IMR-90 (cell line): ENCODE measurements around the gene MYL4. TPM values are rescaled to one million over a fixed set of nuclear protein-coding genes. Genes with fewer than 3 reads are reported as not detected.
A peak's percentile ranks its signal among the peaks of the same experiment; 100 is the strongest.

Source experiments
- ATAC-seq: fragments of 200-7000 bp; cut with Tn5 transposase; 2 replicates; pipeline ENCODE4 v1.9.1; 2020; ENCODE audit warnings: low read depth, mild to moderate bottlenecking, moderate library complexity
- BruUV-seq: library from RNA; stranded (reverse); fragments of 400-500 nt; replicated peaks from 2 replicates; lab custom pipeline; 2021; lab: Mats Ljungman, UMichigan
- CTCF ChIA-PET: fragments of 300-600 bp; formaldehyde crosslinking; extraction: SDS; loops from one replicate; lab custom pipeline; 2021; ENCODE audit warnings: antibody characterized with exemption; lab: Yijun Ruan, JAX
- POLR2A ChIA-PET: fragments of 300-600 bp; sonication (Branson Sonifier 250); formaldehyde crosslinking; loops from one replicate; lab custom pipeline; 2022; ENCODE audit warnings: antibody characterized with exemption; ENCODE audit not compliant: unreplicated experiment; lab: Charles Lee
- DNase-seq: peaks from one replicate; pipeline ENCODE4 v3.0.0; 2013
- H2AFZ ChIP-seq: replicated peaks from 2 replicates; pipeline ENCODE3; 2013; ENCODE audit warnings: low read length, mild to moderate bottlenecking; ENCODE audit not compliant: poor library complexity
- H2AK5ac ChIP-seq: 2 replicates; pipeline ENCODE4 v1.6.1; 2013; ENCODE audit warnings: low read depth, low read length, inconsistent platforms
- H2AK9ac ChIP-seq: replicated peaks from 2 replicates; pipeline ENCODE3; 2013; ENCODE audit warnings: mild to moderate bottlenecking, low read depth, low read length, moderate library complexity; ENCODE audit not compliant: poor library complexity
- H2BK120ac ChIP-seq: 2 replicates; pipeline ENCODE4 v1.6.1; 2013; ENCODE audit warnings: low read depth, low read length, inconsistent platforms
- H2BK15ac ChIP-seq: 3 replicates; pipeline ENCODE4 v1.6.1; 2013; ENCODE audit warnings: low read depth, low read length, inconsistent platforms
- H2BK20ac ChIP-seq: 2 replicates; pipeline ENCODE4 v1.6.1; 2013; ENCODE audit warnings: low read depth, mild to moderate bottlenecking, inconsistent platforms, low read length, moderate library complexity
- H2BK5ac ChIP-seq: 2 replicates; pipeline ENCODE4 v1.6.1; 2013; ENCODE audit warnings: mild to moderate bottlenecking, low read depth, low read length, inconsistent platforms; ENCODE audit not compliant: poor library complexity, severe bottlenecking
- H3K14ac ChIP-seq: replicated peaks from 2 replicates; pipeline ENCODE4 v1.6.1; 2013; ENCODE audit warnings: low read depth, low read length, inconsistent platforms
- H3K18ac ChIP-seq: 2 replicates; pipeline ENCODE4 v1.6.1; 2013; ENCODE audit warnings: low read depth, low read length, control low read depth
- H3K23ac ChIP-seq: 2 replicates; pipeline ENCODE4 v1.6.1; 2013; ENCODE audit warnings: low read depth, low read length, inconsistent platforms
- H3K27ac ChIP-seq: 2 replicates; pipeline ENCODE4 v1.5.1; 2013; ENCODE audit warnings: mild to moderate bottlenecking, control low read depth, low read length; ENCODE audit not compliant: insufficient read depth
- H3K27me3 ChIP-seq: 2 replicates; pipeline ENCODE4 v1.6.1; 2013; ENCODE audit warnings: low read length; ENCODE audit not compliant: control insufficient read depth, insufficient read depth
- H3K36me3 ChIP-seq: 2 replicates; pipeline ENCODE4 v1.6.1; 2013; ENCODE audit warnings: low read length, mixed read lengths; ENCODE audit not compliant: control insufficient read depth, insufficient read depth
- H3K4ac ChIP-seq: 2 replicates; pipeline ENCODE4 v1.6.1; 2013; ENCODE audit warnings: low read depth, low read length, inconsistent platforms
- H3K4me1 ChIP-seq: 2 replicates; pipeline ENCODE4 v1.6.1; 2013; ENCODE audit warnings: low read length, mixed read lengths; ENCODE audit not compliant: control insufficient read depth, insufficient read depth
- H3K4me2 ChIP-seq: 2 replicates; pipeline ENCODE4 v1.6.1; 2013; ENCODE audit warnings: low read depth, mild to moderate bottlenecking, control low read depth, low read length, moderate library complexity
- H3K4me3 ChIP-seq: 2 replicates; pipeline ENCODE4 v1.5.1; 2013; ENCODE audit warnings: low read depth, mild to moderate bottlenecking, control low read depth, low read length, moderate library complexity; ENCODE audit not compliant: insufficient read depth
- H3K56ac ChIP-seq: 2 replicates; pipeline ENCODE4 v1.6.1; 2013; ENCODE audit warnings: low read length, inconsistent platforms; ENCODE audit not compliant: insufficient read depth; ENCODE audit errors: extremely low read depth
- H3K79me1 ChIP-seq, 2 experiments: 2 replicates each; pipeline ENCODE4 v1.6.1; 2013; ENCODE audit warnings: low read length in 2 of 2, inconsistent platforms in 1 of 2, low read depth in 1 of 2
- H3K9ac ChIP-seq: 2 replicates; pipeline ENCODE4 v1.6.1; 2013; ENCODE audit warnings: low read depth, low read length, control low read depth
- H3K9me1 ChIP-seq: 2 replicates; pipeline ENCODE4 v1.6.1; 2013; ENCODE audit warnings: low read length, inconsistent platforms; ENCODE audit not compliant: insufficient read depth
- H3K9me3 ChIP-seq: 2 replicates; pipeline ENCODE4 v1.6.1; 2013; ENCODE audit warnings: low read length; ENCODE audit not compliant: control insufficient read depth, insufficient read depth
- H4K20me1 ChIP-seq: 2 replicates; pipeline ENCODE4 v1.6.1; 2013; ENCODE audit warnings: low read length, inconsistent platforms; ENCODE audit not compliant: insufficient read depth
- H4K5ac ChIP-seq: 2 replicates; pipeline ENCODE4 v1.6.1; 2013; ENCODE audit warnings: mild to moderate bottlenecking, low read depth, low read length, control low read depth
- H4K8ac ChIP-seq, 2 experiments: 2 replicates each; pipeline ENCODE4 v1.6.1; 2013; ENCODE audit warnings: low read depth in 2 of 2, low read length in 2 of 2, control low read depth in 1 of 2, inconsistent platforms in 1 of 2
- H4K91ac ChIP-seq: 2 replicates; pipeline ENCODE4 v1.6.1; 2013; ENCODE audit warnings: low read depth, low read length, inconsistent platforms; ENCODE audit not compliant: insufficient read depth
- BHLHE40 ChIP-seq: fragments of 150-350 bp; IDR thresholded peaks from 2 replicates; pipeline ENCODE4 v1.6.1; 2016; ENCODE audit warnings: mild to moderate bottlenecking, low read depth, low read length
- CHD1 ChIP-seq: IDR thresholded peaks from 2 replicates; pipeline ENCODE4 v1.6.1; 2012; ENCODE audit warnings: low read depth, low read length, improper control_type of control experiment
- MXI1 ChIP-seq: IDR thresholded peaks from 2 replicates; pipeline ENCODE4 v1.6.1; 2012; ENCODE audit warnings: low read depth, mild to moderate bottlenecking, low read length, moderate library complexity, borderline replicate concordance
- POLR2A ChIP-seq: IDR thresholded peaks from 2 replicates; pipeline ENCODE4 v1.6.1; 2012; ENCODE audit warnings: mild to moderate bottlenecking, low read depth, low read length
- RAD21 ChIP-seq: IDR thresholded peaks from 2 replicates; pipeline ENCODE4 v1.6.1; 2012; ENCODE audit warnings: low read length, improper control_type of control experiment
- RCOR1 ChIP-seq: IDR thresholded peaks from 2 replicates; pipeline ENCODE4 v1.6.1; 2012; ENCODE audit warnings: mild to moderate bottlenecking, low read length, improper control_type of control experiment; ENCODE audit not compliant: insufficient replicate concordance
- SMC3 ChIP-seq: fragments of 150-350 bp; IDR thresholded peaks from 2 replicates; pipeline ENCODE4 v1.6.1; 2016; ENCODE audit warnings: low read depth, mild to moderate bottlenecking, antibody characterized with exemption, low read length, moderate library complexity
- WGBS, 2 experiments: methylation state at CpG; one replicate each; pipeline versions ENCODE4 v1.1.5 to v1.1.7; 2013; ENCODE audit warnings: missing lambda C conversion rate in 2 of 2; ENCODE audit not compliant: insufficient read length in 1 of 2; ENCODE audit errors: extremely low coverage in 2 of 2; 5-methylcytosine and 5-hydroxymethylcytosine counted together
- dilution Hi-C: fragments of 300-500 bp; cut with HindIII; formaldehyde crosslinking; loops from one replicate; pipeline ENCODE4 v1.14.3; 2018; ENCODE audit warnings: low sequenced_read_pairs; ENCODE audit not compliant: unreplicated experiment
- in situ Hi-C: fragments of 300-500 bp; cut with MboI; formaldehyde crosslinking; loops from 3 replicates; pipeline ENCODE4 v1.14.3; 2019; ENCODE audit warnings: low sequenced_read_pairs, inconsistent platforms, mixed read lengths
- intact Hi-C: fragments of 100-400 bp; cut with micrococcal nuclease; formaldehyde crosslinking; loops from 2 replicates; pipeline ENCODE4 v1.10.0; 2022
- polyA plus RNA-seq, 3 experiments: library from polyadenylated mRNA; depleted of rRNA; stranded (reverse); fragments of >200 nt; gene quantifications; 2 replicates each; pipeline ENCODE4 v1.2.3, GENCODE V29; 2012; ENCODE audit warnings: low replicate concordance in 1 of 3
- total RNA-seq: library from RNA; depleted of rRNA; stranded (reverse); fragments of >200 nt; gene quantifications from 2 replicates; pipeline ENCODE4 v1.2.3, GENCODE V29; 2012
- TF ChIP-seq, protein P1 (sequence below): conservative IDR thresholded peaks from 2 replicates; pipeline ENCODE4 v1.5.1; 2012; ENCODE audit warnings: mild to moderate bottlenecking, low read depth, low read length, improper control_type of control experiment

The MYL4 gene
- total and polyA plus RNA-seq, 2 of the 4 experiments (the other 2 are of a cell fraction), result not detected

DNA sequence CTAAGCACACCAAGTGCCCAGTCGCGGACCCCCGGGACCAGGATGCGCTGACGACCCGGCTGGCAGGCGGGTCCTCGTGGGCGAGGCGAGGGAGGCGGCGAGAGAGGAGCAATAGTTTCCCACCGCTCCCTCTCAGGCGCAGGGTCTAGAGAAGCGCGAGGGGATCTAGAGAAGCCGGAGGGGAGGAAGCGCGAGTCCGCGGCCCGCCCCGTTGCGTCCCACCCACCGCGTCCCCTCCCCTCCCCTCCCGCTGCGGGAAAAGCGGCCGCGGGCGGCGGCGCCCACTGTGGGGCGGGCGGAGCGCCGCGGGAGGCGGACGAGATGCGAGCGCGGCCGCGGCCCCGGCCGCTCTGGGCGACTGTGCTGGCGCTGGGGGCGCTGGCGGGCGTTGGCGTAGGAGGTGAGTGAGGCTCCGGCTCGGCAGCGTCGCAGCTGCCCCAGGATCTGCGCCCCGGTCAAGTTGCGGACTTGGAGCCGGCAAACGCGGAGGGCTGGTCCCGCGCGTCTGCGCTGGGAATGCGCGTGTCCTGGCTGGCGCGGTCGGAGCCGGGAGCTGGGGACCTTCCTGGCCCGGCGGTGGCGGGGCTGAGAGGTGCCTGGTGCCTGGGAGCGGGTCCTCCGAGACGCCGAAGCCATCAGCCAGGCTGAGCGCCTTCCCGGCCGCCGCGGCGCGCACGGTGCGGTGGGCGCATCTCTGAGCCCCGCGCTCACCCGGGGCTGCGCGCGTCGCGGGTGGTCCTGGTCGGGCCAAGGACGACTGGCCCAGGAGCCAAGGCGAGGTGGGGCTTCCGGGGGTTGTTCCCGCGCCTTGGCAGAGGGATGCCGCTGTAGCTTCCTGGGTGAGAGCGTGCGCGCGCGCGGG, 44.6 kb downstream of the MYL4 start, which contains the start of gene ITGB3:
ITGB3 (plus strand) TSS at position 287 of the 862 bp plus-strand sequence; CDS start at position 322, 35 bp downstream.
- Histone ChIP-seq H3K4me3 (peak within 1 kb of the TSS; percentile 99), H3K27me3 (no peaks in the 10 kb centered on the region; the same call in 1 of the 2 replicates), H2BK15ac (peak within 1 kb of the TSS; percentile 23; the same call in 2 of the 3 replicates), H3K9me1 (peaks cover 4% of the 10 kb centered on the region), H4K20me1 (no peaks in the 10 kb centered on the region), H3K56ac (peak within 1 kb of the TSS; percentile 16; the same call in 1 of the 2 replicates), H3K79me1 (peaks cover 6 to 41% of the 10 kb centered on the region in 2 experiments; a peak in 3 of 4 replicates), H3K36me3 (peaks cover 2% of the 10 kb centered on the region; the same call in 1 of the 2 replicates), H4K91ac (peak within 1 kb of the TSS; percentile 69), H3K4me1 (peaks cover 15% of the 10 kb centered on the region), H3K4ac (peak within 1 kb of the TSS; percentile 76), H3K23ac (peak within 1 kb of the TSS; percentile 91), H2BK20ac (peak within 1 kb of the TSS; percentile 71), H4K5ac (peak within 1 kb of the TSS; percentile 81), H2BK5ac (peak within 1 kb of the TSS; percentile 77), H3K14ac (peak within 1 kb of the TSS; percentile 83), H3K18ac (peak within 1 kb of the TSS; percentile 63), H3K27ac (peak within 1 kb of the TSS; percentile 89), H3K4me2 (peak within 1 kb of the TSS; percentile 93), H2AFZ (peak within 1 kb of the TSS; percentile 95), H3K9ac (peak within 1 kb of the TSS; percentile 87), H2BK120ac (peak within 1 kb of the TSS; percentile 88), H2AK5ac (peak within 1 kb of the TSS; percentile 87), H2AK9ac (peak within 1 kb of the TSS; percentile 67), H3K9me3 (no peaks in the 10 kb centered on the region), H4K8ac (peak within 1 kb of the TSS; percentile 44 to 76; a peak in 2 of 4 replicates)
- intact Hi-C loops, result no loop called here
- no TSS peak for BruUV-seq
- 1% methylated on average over 57 of the region's 112 CpGs; no CpG with 5 or more reads in 1 of the 2 experiments for WGBS, 2 experiments
- CTCF ChIA-PET, result no interaction called here
- POLR2A ChIA-PET, result no interaction called here
- in situ Hi-C loops, result no loop called here
- peak; percentile 91 for ATAC-seq
- DNase-seq, result peak; percentile 67
- dilution Hi-C loops, result no loop called here
- TF ChIP-seq POLR2A, result peak; percentile 57; the same call in 1 of the 2 replicates
- no peak for TF ChIP-seq RCOR1
- TF ChIP-seq RAD21, result peak; percentile 36
- peak; percentile 16 for TF ChIP-seq SMC3
- TF ChIP-seq CHD1, result no peak
- peak; percentile 22; the same call in 1 of the 2 replicates for TF ChIP-seq MXI1
- TF ChIP-seq, protein P1, sequence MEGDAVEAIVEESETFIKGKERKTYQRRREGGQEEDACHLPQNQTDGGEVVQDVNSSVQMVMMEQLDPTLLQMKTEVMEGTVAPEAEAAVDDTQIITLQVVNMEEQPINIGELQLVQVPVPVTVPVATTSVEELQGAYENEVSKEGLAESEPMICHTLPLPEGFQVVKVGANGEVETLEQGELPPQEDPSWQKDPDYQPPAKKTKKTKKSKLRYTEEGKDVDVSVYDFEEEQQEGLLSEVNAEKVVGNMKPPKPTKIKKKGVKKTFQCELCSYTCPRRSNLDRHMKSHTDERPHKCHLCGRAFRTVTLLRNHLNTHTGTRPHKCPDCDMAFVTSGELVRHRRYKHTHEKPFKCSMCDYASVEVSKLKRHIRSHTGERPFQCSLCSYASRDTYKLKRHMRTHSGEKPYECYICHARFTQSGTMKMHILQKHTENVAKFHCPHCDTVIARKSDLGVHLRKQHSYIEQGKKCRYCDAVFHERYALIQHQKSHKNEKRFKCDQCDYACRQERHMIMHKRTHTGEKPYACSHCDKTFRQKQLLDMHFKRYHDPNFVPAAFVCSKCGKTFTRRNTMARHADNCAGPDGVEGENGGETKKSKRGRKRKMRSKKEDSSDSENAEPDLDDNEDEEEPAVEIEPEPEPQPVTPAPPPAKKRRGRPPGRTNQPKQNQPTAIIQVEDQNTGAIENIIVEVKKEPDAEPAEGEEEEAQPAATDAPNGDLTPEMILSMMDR, result peak; percentile 46
- no peak for TF ChIP-seq BHLHE40
